Spleen (tissue), 7 donors: ENCODE results near the gene PDCD2.

ENCODE experiments used
- POLR2A ChIP-seq, 3 donors: fragments of 450-650 bp; IDR thresholded peaks; one replicate each; pipeline ENCODE4 v1.5.1; 2017; ENCODE audit warnings: antibody characterized with exemption in 3 of 3, mild to moderate bottlenecking in 1 of 3
- POLR2AphosphoS5 ChIP-seq, 3 donors: sonication (generic); formaldehyde crosslinking; IDR thresholded peaks; one replicate each; pipeline ENCODE4 v1.5.1; 2017; ENCODE audit warnings: antibody characterized with exemption in 3 of 3
- TF ChIP-seq, protein P1 (sequence below), 11 experiments: fragments of 200-600 bp in 7 of 11; fragments of 450-650 bp in 4 of 11; sonication (generic) in 4 of 11; IDR thresholded peaks in 8 of 11; conservative IDR thresholded peaks in 3 of 11; 1 replicate in 7 of 11; 2 replicates in 4 of 11; pipeline versions ENCODE4 v1.4.0 to v1.8.0; 2016 to 2021; ENCODE audit warnings: antibody characterized with exemption in 11 of 11, inconsistent platforms in 4 of 11, mild to moderate bottlenecking in 1 of 11
- donor health status: DM: no; HTN: no; CAD: no; lungs with moderate emphysema.
- donor health status: DM: no; HTN: no; CAD: no.
- donor health status: DM: no; HTN: no; CAD: no.

DNA sequence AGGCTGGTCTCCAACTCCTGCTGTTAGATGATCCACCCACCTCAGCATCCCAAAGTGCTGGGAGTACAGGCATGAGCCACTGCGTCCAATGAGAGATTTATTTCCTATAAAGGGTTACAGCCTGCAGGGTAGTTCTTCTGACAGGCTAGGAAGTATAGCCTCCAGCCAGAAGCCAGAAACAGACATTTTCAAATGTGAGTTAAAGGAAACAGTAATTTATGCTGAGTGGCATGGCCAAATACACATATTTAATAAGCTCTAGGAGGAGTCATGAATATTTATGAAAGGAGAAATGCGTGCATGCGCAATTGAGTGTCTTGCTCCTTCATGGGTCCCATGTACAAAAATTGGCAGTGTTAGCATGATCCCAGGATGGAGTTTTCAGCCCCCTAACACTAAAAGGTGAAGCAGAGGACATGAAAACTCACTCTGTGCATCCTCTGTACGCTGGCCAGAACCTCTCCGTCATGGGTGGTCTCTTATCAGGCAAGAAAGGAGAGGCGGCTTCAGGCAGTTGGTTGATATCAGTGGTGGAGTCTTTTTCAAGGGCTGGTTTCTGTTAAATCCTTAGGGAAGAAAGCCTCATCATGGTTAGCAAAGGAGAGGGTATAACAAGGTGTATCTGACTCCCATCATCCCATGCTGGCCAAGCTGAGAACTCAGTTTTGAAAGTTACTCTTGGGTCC lies 21.3 kb upstream of the PDCD2 start:
- TF ChIP-seq, protein P1, sequence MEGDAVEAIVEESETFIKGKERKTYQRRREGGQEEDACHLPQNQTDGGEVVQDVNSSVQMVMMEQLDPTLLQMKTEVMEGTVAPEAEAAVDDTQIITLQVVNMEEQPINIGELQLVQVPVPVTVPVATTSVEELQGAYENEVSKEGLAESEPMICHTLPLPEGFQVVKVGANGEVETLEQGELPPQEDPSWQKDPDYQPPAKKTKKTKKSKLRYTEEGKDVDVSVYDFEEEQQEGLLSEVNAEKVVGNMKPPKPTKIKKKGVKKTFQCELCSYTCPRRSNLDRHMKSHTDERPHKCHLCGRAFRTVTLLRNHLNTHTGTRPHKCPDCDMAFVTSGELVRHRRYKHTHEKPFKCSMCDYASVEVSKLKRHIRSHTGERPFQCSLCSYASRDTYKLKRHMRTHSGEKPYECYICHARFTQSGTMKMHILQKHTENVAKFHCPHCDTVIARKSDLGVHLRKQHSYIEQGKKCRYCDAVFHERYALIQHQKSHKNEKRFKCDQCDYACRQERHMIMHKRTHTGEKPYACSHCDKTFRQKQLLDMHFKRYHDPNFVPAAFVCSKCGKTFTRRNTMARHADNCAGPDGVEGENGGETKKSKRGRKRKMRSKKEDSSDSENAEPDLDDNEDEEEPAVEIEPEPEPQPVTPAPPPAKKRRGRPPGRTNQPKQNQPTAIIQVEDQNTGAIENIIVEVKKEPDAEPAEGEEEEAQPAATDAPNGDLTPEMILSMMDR (IDR thresholded peaks at IDR 0.05 in 8 of 11, conservative IDR thresholded peaks at IDR 0.05 in 3 of 11) = no peak
- TF ChIP-seq POLR2A (IDR thresholded peaks at IDR 0.05) (no peak), POLR2AphosphoS5 (IDR thresholded peaks at IDR 0.05) (no peak)
